ENCODE results near the gene ARID2.

Gene ARID2

GRCh38 chr12:45852508-45852907 is 123.0 kb downstream of the ARID2 start:
- Histone ChIP-seq H3K36me3 (ENCODE audit: control insufficient read depth, low read length) (peaks cover 57% of the 10 kb centered on the region), H3K4me1 (ENCODE audit: control insufficient read depth, low read length) (no peaks in the 10 kb centered on the region), H3K9me3 (ENCODE audit: control insufficient read depth, insufficient read depth, low read length) (no peaks in the 10 kb centered on the region), H3K4me2 (ENCODE audit: low read length) (no peak overlapping the region), H3F3A (ENCODE audit: control insufficient read depth, insufficient read depth) (no peaks in the 10 kb centered on the region), H3K79me2 (ENCODE audit: control insufficient read depth, low read length) (no peaks in the 10 kb centered on the region), H3K27me3 (ENCODE audit: control insufficient read depth, low read length) (no peaks in the 10 kb centered on the region), H3K4me3 (ENCODE audit: low read length) (no peak overlapping the region), H3K9me2 (replicated peaks; ENCODE audit: control insufficient read depth, low read length) (no peaks in the 10 kb centered on the region), H3K27ac (ENCODE audit: low read depth, low read length) (no peak overlapping the region), H4K20me1 (ENCODE audit: control insufficient read depth, insufficient read depth, low read depth, low read length) (no peaks in the 10 kb centered on the region)
- TF ChIP-seq EZH2phosphoT487 (IDR thresholded peaks at IDR 0.05; ENCODE audit: borderline replicate concordance, low read length), result no peak
- TF ChIP-seq, protein P1, sequence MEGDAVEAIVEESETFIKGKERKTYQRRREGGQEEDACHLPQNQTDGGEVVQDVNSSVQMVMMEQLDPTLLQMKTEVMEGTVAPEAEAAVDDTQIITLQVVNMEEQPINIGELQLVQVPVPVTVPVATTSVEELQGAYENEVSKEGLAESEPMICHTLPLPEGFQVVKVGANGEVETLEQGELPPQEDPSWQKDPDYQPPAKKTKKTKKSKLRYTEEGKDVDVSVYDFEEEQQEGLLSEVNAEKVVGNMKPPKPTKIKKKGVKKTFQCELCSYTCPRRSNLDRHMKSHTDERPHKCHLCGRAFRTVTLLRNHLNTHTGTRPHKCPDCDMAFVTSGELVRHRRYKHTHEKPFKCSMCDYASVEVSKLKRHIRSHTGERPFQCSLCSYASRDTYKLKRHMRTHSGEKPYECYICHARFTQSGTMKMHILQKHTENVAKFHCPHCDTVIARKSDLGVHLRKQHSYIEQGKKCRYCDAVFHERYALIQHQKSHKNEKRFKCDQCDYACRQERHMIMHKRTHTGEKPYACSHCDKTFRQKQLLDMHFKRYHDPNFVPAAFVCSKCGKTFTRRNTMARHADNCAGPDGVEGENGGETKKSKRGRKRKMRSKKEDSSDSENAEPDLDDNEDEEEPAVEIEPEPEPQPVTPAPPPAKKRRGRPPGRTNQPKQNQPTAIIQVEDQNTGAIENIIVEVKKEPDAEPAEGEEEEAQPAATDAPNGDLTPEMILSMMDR (IDR thresholded peaks at IDR 0.05; ENCODE audit: low read depth, low read length, poor library complexity, severe bottlenecking), result no peak

- Histone ChIP-seq H3K4me3 (ENCODE audit: low read length) (no peak overlapping the region), H3K4me1 (ENCODE audit: control insufficient read depth, low read length) (no peaks in the 10 kb centered on the region), H3K27ac (ENCODE audit: low read depth, low read length) (no peak overlapping the region), H3K36me3 (ENCODE audit: control insufficient read depth, low read length) (peaks cover 48% of the 10 kb centered on the region), H3K27me3 (ENCODE audit: control insufficient read depth, low read length) (no peaks in the 10 kb centered on the region), H3K9me3 (ENCODE audit: control insufficient read depth, insufficient read depth, low read length) (no peaks in the 10 kb centered on the region), H3K79me2 (ENCODE audit: control insufficient read depth, low read length) (no peaks in the 10 kb centered on the region), H3K4me2 (ENCODE audit: low read length) (no peak overlapping the region), H4K20me1 (ENCODE audit: control insufficient read depth, insufficient read depth, low read depth, low read length) (no peaks in the 10 kb centered on the region), H3K9me2 (replicated peaks; ENCODE audit: control insufficient read depth, low read length) (no peaks in the 10 kb centered on the region), H3F3A (ENCODE audit: control insufficient read depth, insufficient read depth) (no peaks in the 10 kb centered on the region)
- no peak for TF ChIP-seq EZH2phosphoT487 (IDR thresholded peaks at IDR 0.05; ENCODE audit: borderline replicate concordance, low read length)
- TF ChIP-seq, protein P1 (IDR thresholded peaks at IDR 0.05; ENCODE audit: low read depth, low read length, poor library complexity, severe bottlenecking), result no peak
These were observed 124.0 kb downstream of the ARID2 start for GRCh38 chr12:45853550-45853949.

GRCh38 chr12:45863332-45863731 is 133.8 kb downstream of the ARID2 start:
- no peaks in the 10 kb centered on the region for H3K9me2 ChIP-seq (replicated peaks; ENCODE audit: control insufficient read depth, low read length)
- no peak overlapping the region for H3K4me2 ChIP-seq (ENCODE audit: low read length)
- H3F3A ChIP-seq (ENCODE audit: control insufficient read depth, insufficient read depth), result no peaks in the 10 kb centered on the region
- H3K4me1 ChIP-seq (ENCODE audit: control insufficient read depth, low read length), result no peaks in the 10 kb centered on the region
- no peaks in the 10 kb centered on the region for H4K20me1 ChIP-seq (ENCODE audit: control insufficient read depth, insufficient read depth, low read depth, low read length)
- no peak overlapping the region for H3K4me3 ChIP-seq (ENCODE audit: low read length)
- H3K79me2 ChIP-seq (ENCODE audit: control insufficient read depth, low read length), result no peaks in the 10 kb centered on the region
- H3K9me3 ChIP-seq (ENCODE audit: control insufficient read depth, insufficient read depth, low read length), result no peaks in the 10 kb centered on the region
- TF ChIP-seq, protein P1 (IDR thresholded peaks at IDR 0.05; ENCODE audit: low read depth, low read length, poor library complexity, severe bottlenecking), result no peak
- no peak overlapping the region for H3K27ac ChIP-seq (ENCODE audit: low read depth, low read length)
- peaks cover 23% of the 10 kb centered on the region for H3K36me3 ChIP-seq (ENCODE audit: control insufficient read depth, low read length)
- no peaks in the 10 kb centered on the region for H3K27me3 ChIP-seq (ENCODE audit: control insufficient read depth, low read length)

- Histone ChIP-seq H3K27ac (ENCODE audit: low read depth, low read length) (no peak overlapping the region), H3K4me1 (ENCODE audit: control insufficient read depth, low read length) (no peaks in the 10 kb centered on the region), H3K9me3 (ENCODE audit: control insufficient read depth, insufficient read depth, low read length) (no peaks in the 10 kb centered on the region), H3K9me2 (replicated peaks; ENCODE audit: control insufficient read depth, low read length) (no peaks in the 10 kb centered on the region), H3K4me3 (ENCODE audit: low read length) (no peak overlapping the region), H3K36me3 (ENCODE audit: control insufficient read depth, low read length) (peaks cover 31% of the 10 kb centered on the region), H3K79me2 (ENCODE audit: control insufficient read depth, low read length) (no peaks in the 10 kb centered on the region), H4K20me1 (ENCODE audit: control insufficient read depth, insufficient read depth, low read depth, low read length) (no peaks in the 10 kb centered on the region), H3K4me2 (ENCODE audit: low read length) (no peak overlapping the region), H3F3A (ENCODE audit: control insufficient read depth, insufficient read depth) (no peaks in the 10 kb centered on the region), H3K27me3 (ENCODE audit: control insufficient read depth, low read length) (no peaks in the 10 kb centered on the region)
- TF ChIP-seq EZH2phosphoT487 (IDR thresholded peaks at IDR 0.05; ENCODE audit: borderline replicate concordance, low read length), result no peak
- TF ChIP-seq, protein P1 (IDR thresholded peaks at IDR 0.05; ENCODE audit: low read depth, low read length, poor library complexity, severe bottlenecking), result no peak
These were observed 136.8 kb downstream of the ARID2 start for GRCh38 chr12:45866299-45866698.

All from DOHH2 (cell line).